SKM-1 treated with dmso at 0.1 percent for 144 hours (cell line): ENCODE results near the gene ZNF160.
A peak's percentile ranks its signal among the peaks of the same experiment; 100 is the strongest.
"Not testable (repeated sequence)": the region's sequence is repeated elsewhere in the genome, so short reads cannot be mapped to it uniquely, and the experiment has no call there.

Experiments
- DNase-seq: peaks from one replicate; lab custom pipeline; 2025; ENCODE audit not compliant: unreplicated experiment; lab: John Stamatoyannopoulos, UW

ZNF160 gene

GRCh38 chr19:53103234-53104203 lies at the start of gene ZNF160:
ZNF160 (minus strand) TSS chr19:53103422; CDS start chr19:53086276, 17,146 bp downstream.
- DNase-seq = peak; percentile 66

- DNase-seq = no peak
Observed at GRCh38 chr19:53147645-53148044, 44.4 kb upstream of the ZNF160 start.

- DNase-seq = no peak
Observed at GRCh38 chr19:53140351-53140750, 37.1 kb upstream of the ZNF160 start.

GRCh38 chr19:53136432-53136831 lies 33.2 kb upstream of the ZNF160 start:
- no peak for DNase-seq

- no peak for DNase-seq
Observed at GRCh38 chr19:53132141-53132991, 29.1 kb upstream of the ZNF160 start, which contains the start of gene ZNF415. ZNF415 (minus strand) TSS chr19:53132910; CDS start chr19:53122676, 10,234 bp downstream.

GRCh38 chr19:53131727-53132126 lies 28.5 kb upstream of the ZNF160 start:
- DNase-seq = no peak

- no peak for DNase-seq
Observed at GRCh38 chr19:53131085-53131590, 27.9 kb upstream of the ZNF160 start.

GRCh38 chr19:53130506-53130905 lies 27.3 kb upstream of the ZNF160 start:
- DNase-seq = no peak

- not testable (repeated sequence) for DNase-seq
Observed at GRCh38 chr19:53126733-53127526, 23.7 kb upstream of the ZNF160 start.

GRCh38 chr19:53123400-53123799 lies 20.2 kb upstream of the ZNF160 start:
- no peak for DNase-seq

- DNase-seq = no peak
Observed at GRCh38 chr19:53112286-53112685, 9.1 kb upstream of the ZNF160 start.

- DNase-seq = no peak
Observed at GRCh38 chr19:53109527-53109926, 6.3 kb upstream of the ZNF160 start.

GRCh38 chr19:53102756-53103233 lies 427 bp downstream of the ZNF160 start:
- no peak for DNase-seq

- DNase-seq = no peak
Observed at GRCh38 chr19:53102206-53102755, 941 bp downstream of the ZNF160 start.

GRCh38 chr19:53101518-53101917 lies 1.7 kb downstream of the ZNF160 start:
- no peak for DNase-seq

- DNase-seq = not testable (repeated sequence)
Observed at GRCh38 chr19:53098570-53098969, 4.7 kb downstream of the ZNF160 start.

- not testable (repeated sequence) for DNase-seq
Observed at GRCh38 chr19:53096982-53097690, 6.1 kb downstream of the ZNF160 start.

- not testable (repeated sequence) for DNase-seq
Observed at GRCh38 chr19:53096579-53096978, 6.6 kb downstream of the ZNF160 start.
